B cell (primary cell): ENCODE measurements around the gene LRFN4.

Experiments used
- EZH2 ChIP-seq: IDR thresholded peaks from 2 replicates; pipeline ENCODE4 v1.6.1; 2012; ENCODE audit warnings: borderline replicate concordance, low read depth, mild to moderate bottlenecking, moderate library complexity, low read length; ENCODE audit not compliant: insufficient read depth, poor library complexity, severe bottlenecking
- TF ChIP-seq, protein P1 (sequence below): fragments of 200-600 bp; IDR thresholded peaks from one replicate; pipeline ENCODE4 v1.8.0; 2022; ENCODE audit warnings: antibody characterized with exemption, mild to moderate bottlenecking

DNA sequence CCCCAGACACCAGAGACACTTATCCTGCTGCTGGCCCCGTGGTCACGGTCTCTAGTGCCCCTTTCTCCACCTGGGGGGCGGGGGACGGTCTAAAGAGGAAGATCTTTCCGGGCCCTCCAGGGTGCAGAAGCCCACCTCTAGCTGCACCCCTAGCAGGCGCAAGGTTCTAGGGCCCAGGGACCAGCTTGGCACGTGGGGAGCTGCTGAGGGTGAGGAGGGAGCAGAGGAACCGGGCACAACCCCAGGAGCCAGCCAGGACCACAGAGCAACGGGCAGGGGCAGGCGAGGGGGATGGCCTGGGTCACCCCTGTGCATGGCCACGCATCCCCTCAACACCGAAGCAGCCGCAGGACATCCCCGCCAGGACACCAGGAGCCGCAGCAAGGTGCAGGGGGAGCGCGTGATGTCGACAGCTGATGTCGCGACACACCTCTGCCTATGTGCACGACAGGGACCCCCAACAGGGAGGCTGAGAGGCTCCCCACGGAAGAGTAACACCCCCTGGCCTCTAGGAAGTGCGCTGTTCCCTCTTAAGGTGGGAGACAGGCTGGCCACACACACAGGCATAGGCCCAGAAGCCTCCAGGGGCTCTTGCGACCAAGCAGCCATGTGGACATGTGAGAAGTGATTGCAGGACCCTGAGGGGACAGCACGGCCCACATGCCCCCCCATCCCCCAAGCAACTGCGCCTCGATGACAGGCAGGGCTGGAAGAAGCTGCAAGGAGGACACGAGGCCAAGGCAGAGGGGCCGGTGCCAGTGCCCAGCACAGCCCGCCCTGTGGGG is 5.1 kb downstream of the LRFN4 start:
- TF ChIP-seq, protein P1, sequence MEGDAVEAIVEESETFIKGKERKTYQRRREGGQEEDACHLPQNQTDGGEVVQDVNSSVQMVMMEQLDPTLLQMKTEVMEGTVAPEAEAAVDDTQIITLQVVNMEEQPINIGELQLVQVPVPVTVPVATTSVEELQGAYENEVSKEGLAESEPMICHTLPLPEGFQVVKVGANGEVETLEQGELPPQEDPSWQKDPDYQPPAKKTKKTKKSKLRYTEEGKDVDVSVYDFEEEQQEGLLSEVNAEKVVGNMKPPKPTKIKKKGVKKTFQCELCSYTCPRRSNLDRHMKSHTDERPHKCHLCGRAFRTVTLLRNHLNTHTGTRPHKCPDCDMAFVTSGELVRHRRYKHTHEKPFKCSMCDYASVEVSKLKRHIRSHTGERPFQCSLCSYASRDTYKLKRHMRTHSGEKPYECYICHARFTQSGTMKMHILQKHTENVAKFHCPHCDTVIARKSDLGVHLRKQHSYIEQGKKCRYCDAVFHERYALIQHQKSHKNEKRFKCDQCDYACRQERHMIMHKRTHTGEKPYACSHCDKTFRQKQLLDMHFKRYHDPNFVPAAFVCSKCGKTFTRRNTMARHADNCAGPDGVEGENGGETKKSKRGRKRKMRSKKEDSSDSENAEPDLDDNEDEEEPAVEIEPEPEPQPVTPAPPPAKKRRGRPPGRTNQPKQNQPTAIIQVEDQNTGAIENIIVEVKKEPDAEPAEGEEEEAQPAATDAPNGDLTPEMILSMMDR: no peak
- no peak for TF ChIP-seq EZH2
